CD14-positive monocyte (primary cell): ENCODE results near the gene KRTAP10-6. TPM values are rescaled to one million over a fixed set of nuclear protein-coding genes. Genes with fewer than 3 reads are reported as not detected.
A peak's percentile ranks its signal among the peaks of the same experiment; 100 is the strongest.

ENCODE experiments used
- DNase-seq, 3 donors: peaks; one replicate each; pipeline ENCODE4 v3.0.0-alpha.2; 2011 to 2022
- H2AFZ ChIP-seq: 2 replicates; pipeline ENCODE4 v1.6.0; 2012; ENCODE audit warnings: mild to moderate bottlenecking, low read depth, low read length, inconsistent platforms; ENCODE audit not compliant: insufficient read depth, poor library complexity, severe bottlenecking
- H3K27ac ChIP-seq, 2 donors: 1 replicate in 1 of 2; 2 replicates in 1 of 2; pipeline ENCODE4 v1.5.1; 2012 to 2013; ENCODE audit warnings: low read length in 2 of 2, control low read depth in 1 of 2, inconsistent platforms in 1 of 2, low read depth in 1 of 2, mild to moderate bottlenecking in 1 of 2
- H3K27me3 ChIP-seq, 2 donors: one replicate each; pipeline versions ENCODE4 v1.6.0 to v1.6.1; 2011 to 2013; ENCODE audit warnings: low read length in 2 of 2; ENCODE audit not compliant: control insufficient read depth in 2 of 2, insufficient read depth in 2 of 2
- H3K36me3 ChIP-seq, 2 donors: replicated peaks in 1 of 2; 1 replicate in 1 of 2; 2 replicates in 1 of 2; pipeline versions ENCODE4 v1.5.1 to v1.6.1; 2012 to 2013; ENCODE audit warnings: low read length in 2 of 2, control low read depth in 1 of 2, inconsistent platforms in 1 of 2, mild to moderate bottlenecking in 1 of 2; ENCODE audit not compliant: insufficient read depth in 2 of 2, control insufficient read depth in 1 of 2
- H3K4me1 ChIP-seq, 2 donors: 1 replicate in 1 of 2; 2 replicates in 1 of 2; pipeline versions ENCODE4 v1.5.1 to v1.6.1; 2012 to 2013; ENCODE audit warnings: low read length in 2 of 2, control low read depth in 1 of 2, inconsistent platforms in 1 of 2, mild to moderate bottlenecking in 1 of 2, moderate library complexity in 1 of 2; ENCODE audit not compliant: insufficient read depth in 2 of 2, control insufficient read depth in 1 of 2
- H3K4me2 ChIP-seq: replicated peaks from 2 replicates; pipeline ENCODE3; 2012; ENCODE audit warnings: low read length, moderate library complexity, mild to moderate bottlenecking; ENCODE audit not compliant: poor library complexity, severe bottlenecking; ENCODE audit errors: extremely low read depth
- H3K4me3 ChIP-seq, 3 experiments: fragments of 200-600 bp in 1 of 3; sonication (generic) in 1 of 3; replicated peaks in 1 of 3; 1 replicate in 2 of 3; 2 replicates in 1 of 3; pipeline ENCODE4 v1.5.1; 2011 to 2013; ENCODE audit warnings: low read length in 3 of 3, mild to moderate bottlenecking in 3 of 3, control low read depth in 2 of 3, low read depth in 2 of 3, inconsistent platforms in 1 of 3, moderate library complexity in 1 of 3
- H3K79me2 ChIP-seq: 2 replicates; pipeline ENCODE4 v1.6.0; 2012; ENCODE audit warnings: mild to moderate bottlenecking, control low read depth, inconsistent platforms, low read length, moderate library complexity; ENCODE audit not compliant: insufficient read depth
- H3K9ac ChIP-seq: 2 replicates; pipeline ENCODE4 v1.6.0; 2017; ENCODE audit warnings: low read length, mild to moderate bottlenecking; ENCODE audit not compliant: insufficient read depth, poor library complexity, severe bottlenecking
- H3K9me3 ChIP-seq, 2 donors: replicated peaks in 1 of 2; 1 replicate in 1 of 2; 2 replicates in 1 of 2; pipeline versions ENCODE4 v1.5.1 to v1.6.1; 2012 to 2013; ENCODE audit warnings: low read length in 2 of 2, control low read depth in 1 of 2; ENCODE audit not compliant: control insufficient read depth in 1 of 2, insufficient read depth in 1 of 2
- H4K20me1 ChIP-seq: 2 replicates; pipeline ENCODE4 v1.6.0; 2012; ENCODE audit warnings: mild to moderate bottlenecking, low read length, control low read depth, moderate library complexity; ENCODE audit not compliant: insufficient read depth
- H3K27ac Mint-ChIP-seq, 7 donors: one replicate each; pipeline ENCODE4 v1.8.0; 2020; ENCODE audit warnings: mild to moderate bottlenecking in 7 of 7, mixed read lengths in 7 of 7, moderate library complexity in 6 of 7, inconsistent platforms in 2 of 7
- H3K27me3 Mint-ChIP-seq, 3 donors: one replicate each; pipeline ENCODE4 v1.8.0; 2021 to 2022; ENCODE audit warnings: low read depth in 3 of 3, mild to moderate bottlenecking in 3 of 3, mixed read lengths in 3 of 3, moderate library complexity in 3 of 3, inconsistent platforms in 1 of 3
- H3K36me3 Mint-ChIP-seq, 2 donors: one replicate each; pipeline ENCODE4 v1.8.0; 2020; ENCODE audit warnings: mixed read lengths in 2 of 2, inconsistent platforms in 1 of 2, mild to moderate bottlenecking in 1 of 2
- H3K4me1 Mint-ChIP-seq: one replicate; pipeline ENCODE4 v1.8.0; 2020; ENCODE audit warnings: mild to moderate bottlenecking, mixed read lengths
- H3K4me3 Mint-ChIP-seq, 2 donors: one replicate each; pipeline ENCODE4 v1.8.0; 2020; ENCODE audit warnings: mild to moderate bottlenecking in 2 of 2, mixed read lengths in 2 of 2, moderate library complexity in 1 of 2
- H3K9me3 Mint-ChIP-seq, 7 donors: one replicate each; pipeline ENCODE4 v1.8.0; 2020 to 2022; ENCODE audit warnings: mixed read lengths in 7 of 7, mild to moderate bottlenecking in 6 of 7, moderate library complexity in 6 of 7, inconsistent platforms in 2 of 7
- WGBS: methylation state at CpG from one replicate; pipeline ENCODE4 v1.1.5; 2013; ENCODE audit warnings: missing lambda C conversion rate; ENCODE audit not compliant: insufficient coverage; 5-methylcytosine and 5-hydroxymethylcytosine counted together
- intact Hi-C, 2 donors: fragments of 100-400 bp; cut with micrococcal nuclease; formaldehyde crosslinking; loops; one replicate each; pipeline versions ENCODE4 v1.15.0 to v1.15.1; 2023
- polyA plus RNA-seq, 3 donors: library from polyadenylated mRNA; depleted of rRNA in 1 of 3; unstranded in 2 of 3; stranded (reverse) in 1 of 3; fragments of 300-500 nt in 2 of 3; fragments of >200 nt in 1 of 3; fragmentation: Illumina TruSeq in 2 of 3; gene quantifications; 1 replicate in 2 of 3; 2 replicates in 1 of 3; pipeline ENCODE4 v1.2.3, GENCODE V29; 2012 to 2021
- TF ChIP-seq, protein P1 (sequence below): fragments of 200-600 bp; IDR thresholded peaks from one replicate; pipeline ENCODE4 v1.8.0; 2022; ENCODE audit warnings: antibody characterized with exemption, mild to moderate bottlenecking

Gene KRTAP10-6
- polyA plus RNA-seq, 3 donors, result not detected

DNA sequence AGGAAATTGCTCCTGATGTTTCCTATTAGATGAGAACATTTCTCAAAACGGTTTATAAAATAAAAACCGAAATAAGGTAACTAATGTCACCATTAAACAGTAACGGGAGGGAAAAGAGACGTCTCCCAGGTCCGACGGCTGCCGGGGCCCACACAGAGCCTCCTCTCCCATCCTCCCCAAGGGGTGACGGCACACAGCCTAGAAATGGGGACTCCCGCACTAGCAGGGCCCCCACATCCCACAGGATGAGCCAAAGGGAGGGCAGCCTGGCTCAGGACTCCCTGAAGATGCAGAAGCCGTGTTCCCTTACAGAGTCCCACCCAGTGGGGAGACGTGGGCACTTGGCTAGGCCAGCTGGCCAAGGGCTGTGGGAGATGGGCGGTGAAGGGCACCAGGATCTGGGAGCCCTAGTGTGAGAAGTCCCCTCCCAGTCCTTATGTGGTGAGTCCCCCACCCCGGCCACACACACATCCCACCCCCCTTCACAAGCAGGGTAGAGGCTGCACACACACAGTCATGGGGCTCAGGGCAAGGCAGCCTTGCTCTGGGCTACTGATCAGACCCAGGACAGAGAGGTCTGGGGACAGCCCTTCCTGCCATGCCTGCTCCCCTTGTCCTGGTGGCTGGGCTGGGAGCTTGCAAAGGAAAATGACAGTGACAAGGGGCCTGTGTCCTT is 37.0 kb downstream of the KRTAP10-6 start:
- H3K36me3 ChIP-seq, result no peaks in the 10 kb centered on the region
- peaks cover 0 to 13% (median 0%) of the 10 kb centered on the region in 7 donors for H3K9me3 Mint-ChIP-seq
- H3K79me2 ChIP-seq, result no peaks in the 10 kb centered on the region
- intact Hi-C loops, result no loop called here
- TF ChIP-seq, protein P1, sequence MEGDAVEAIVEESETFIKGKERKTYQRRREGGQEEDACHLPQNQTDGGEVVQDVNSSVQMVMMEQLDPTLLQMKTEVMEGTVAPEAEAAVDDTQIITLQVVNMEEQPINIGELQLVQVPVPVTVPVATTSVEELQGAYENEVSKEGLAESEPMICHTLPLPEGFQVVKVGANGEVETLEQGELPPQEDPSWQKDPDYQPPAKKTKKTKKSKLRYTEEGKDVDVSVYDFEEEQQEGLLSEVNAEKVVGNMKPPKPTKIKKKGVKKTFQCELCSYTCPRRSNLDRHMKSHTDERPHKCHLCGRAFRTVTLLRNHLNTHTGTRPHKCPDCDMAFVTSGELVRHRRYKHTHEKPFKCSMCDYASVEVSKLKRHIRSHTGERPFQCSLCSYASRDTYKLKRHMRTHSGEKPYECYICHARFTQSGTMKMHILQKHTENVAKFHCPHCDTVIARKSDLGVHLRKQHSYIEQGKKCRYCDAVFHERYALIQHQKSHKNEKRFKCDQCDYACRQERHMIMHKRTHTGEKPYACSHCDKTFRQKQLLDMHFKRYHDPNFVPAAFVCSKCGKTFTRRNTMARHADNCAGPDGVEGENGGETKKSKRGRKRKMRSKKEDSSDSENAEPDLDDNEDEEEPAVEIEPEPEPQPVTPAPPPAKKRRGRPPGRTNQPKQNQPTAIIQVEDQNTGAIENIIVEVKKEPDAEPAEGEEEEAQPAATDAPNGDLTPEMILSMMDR, result no peak
- no peak overlapping the region for H3K4me3 ChIP-seq
- H3K36me3 Mint-ChIP-seq, result no peaks in the 10 kb centered on the region
- H3K9ac ChIP-seq, result no peak overlapping the region
- no peak overlapping the region for H2AFZ ChIP-seq
- 96% methylated on average over 8 of the region's 13 CpGs for WGBS
- no peaks in the 10 kb centered on the region for H3K4me1 ChIP-seq
- H3K27ac Mint-ChIP-seq, result no peak overlapping the region
- H3K27me3 Mint-ChIP-seq, result peaks cover 8 to 21% (median 9%) of the 10 kb centered on the region in 3 donors
- H4K20me1 ChIP-seq, result no peaks in the 10 kb centered on the region
- H3K4me3 Mint-ChIP-seq, result no peak overlapping the region
- DNase-seq, result no peak
- H3K4me1 Mint-ChIP-seq, result no peaks in the 10 kb centered on the region
- no peaks in the 10 kb centered on the region for H3K27me3 ChIP-seq
- H3K9me3 ChIP-seq, result no peaks in the 10 kb centered on the region
- no peak overlapping the region for H3K27ac ChIP-seq
- H3K4me2 ChIP-seq, result no peak overlapping the region

DNA sequence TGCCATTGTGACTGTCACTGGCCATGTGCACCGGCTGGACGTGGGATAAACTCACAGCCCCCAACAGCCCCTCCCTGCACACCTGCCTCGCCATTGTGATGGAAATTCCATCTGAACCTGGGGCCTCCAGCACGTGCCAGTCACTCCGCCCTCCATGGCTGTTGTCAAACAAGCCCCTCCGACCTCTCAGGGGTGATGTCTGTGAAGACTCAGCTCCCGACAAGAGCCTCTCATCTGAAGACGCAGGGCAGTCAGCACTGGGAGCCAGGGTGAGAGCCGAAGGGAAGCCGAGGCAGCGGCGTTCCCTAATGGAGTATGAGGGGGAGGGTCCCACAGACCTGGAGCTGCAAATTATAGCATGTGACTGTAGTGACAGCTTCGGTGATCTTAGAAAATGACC is 39.6 kb downstream of the KRTAP10-6 start:
- H3K27ac Mint-ChIP-seq, result no peak overlapping the region
- Histone ChIP-seq H3K9me3 (peaks cover 1 to 2% of the 10 kb centered on the region in 2 donors), H3K79me2 (no peaks in the 10 kb centered on the region), H3K27me3 (peaks cover 2% of the 10 kb centered on the region in 2 donors), H3K27ac (no peak overlapping the region), H4K20me1 (no peaks in the 10 kb centered on the region), H3K4me3 (no peak overlapping the region), H3K4me2 (no peak overlapping the region), H2AFZ (no peak overlapping the region), H3K9ac (no peak overlapping the region), H3K4me1 (no peaks in the 10 kb centered on the region), H3K36me3 (no peaks in the 10 kb centered on the region)
- no peaks in the 10 kb centered on the region for H3K36me3 Mint-ChIP-seq
- no peak for DNase-seq
- WGBS, result 88% methylated on average over 13 of the region's 13 CpGs
- TF ChIP-seq, protein P1, result no peak
- H3K9me3 Mint-ChIP-seq, result peaks cover 0 to 5% (median 2%) of the 10 kb centered on the region in 7 donors
- intact Hi-C loops, result no loop called here
- H3K27me3 Mint-ChIP-seq, result peaks cover 13 to 39% (median 24%) of the 10 kb centered on the region in 3 donors
- no peaks in the 10 kb centered on the region for H3K4me1 Mint-ChIP-seq
- H3K4me3 Mint-ChIP-seq, result peak overlapping the region in 1 of 2 donors; percentile 31
